H1 (cell line): ENCODE data around the gene QRSL1. TPM values are rescaled to one million over a fixed set of nuclear protein-coding genes. Genes with fewer than 3 reads are reported as not detected.

ENCODE experiments used
- CTCF ChIA-PET: fragments of 300-600 bp; sonication (Branson Sonifier 250); formaldehyde crosslinking; loops from one replicate; lab custom pipeline; 2021; ENCODE audit not compliant: partially characterized antibody; lab: Charles Lee
- POLR2A ChIA-PET: fragments of 300-600 bp; sonication (Branson Sonifier 250); formaldehyde crosslinking; loops from one replicate; lab custom pipeline; 2021; ENCODE audit warnings: inconsistent platforms; ENCODE audit not compliant: partially characterized antibody; lab: Charles Lee
- DNase-seq, 2 experiments: peaks; one replicate each; pipeline versions ENCODE4 v3.0.0 to v3.0.0-alpha.2; 2010 to 2022; ENCODE audit warnings: low spot score in 2 of 2, low read depth in 1 of 2, mixed read lengths in 1 of 2
- FAIRE-seq: peaks from 2 replicates; lab custom pipeline; 2011; peaks lifted over from hg19 to GRCh38; lab: Jason Lieb, UNC
- H2AFZ ChIP-seq: 2 replicates; pipeline ENCODE4 v1.8.1; 2012; ENCODE audit warnings: low read length, inconsistent platforms
- H2AK5ac ChIP-seq: 2 replicates; pipeline ENCODE4 v1.6.1; 2013; ENCODE audit warnings: low read depth, low read length
- H2BK120ac ChIP-seq: replicated peaks from 2 replicates; pipeline ENCODE3; 2013; ENCODE audit warnings: low read depth, low read length, inconsistent platforms
- H2BK12ac ChIP-seq: 2 replicates; pipeline ENCODE4 v1.6.1; 2013; ENCODE audit warnings: low read depth, low read length
- H2BK15ac ChIP-seq: 2 replicates; pipeline ENCODE4 v1.6.1; 2013; ENCODE audit warnings: low read length
- H2BK20ac ChIP-seq: 2 replicates; pipeline ENCODE4 v1.6.1; 2013; ENCODE audit warnings: low read length
- H2BK5ac ChIP-seq: 2 replicates; pipeline ENCODE4 v1.6.1; 2013; ENCODE audit warnings: low read depth, low read length
- H3K14ac ChIP-seq: 2 replicates; pipeline ENCODE4 v1.6.1; 2013; ENCODE audit warnings: inconsistent platforms; ENCODE audit not compliant: insufficient read length
- H3K18ac ChIP-seq: 2 replicates; pipeline ENCODE4 v1.6.1; 2013; ENCODE audit warnings: low read length; ENCODE audit errors: extremely low read depth
- H3K23ac ChIP-seq: 2 replicates; pipeline ENCODE4 v1.6.1; 2013; ENCODE audit warnings: inconsistent platforms; ENCODE audit not compliant: insufficient read length
- H3K23me2 ChIP-seq: 2 replicates; pipeline ENCODE4 v1.6.1; 2013; ENCODE audit warnings: low read depth, low read length
- H3K27ac ChIP-seq: 2 replicates; pipeline ENCODE4 v1.6.1; 2011; ENCODE audit warnings: low read depth, low read length, inconsistent platforms
- H3K27me3 ChIP-seq, 4 experiments: replicated peaks in 1 of 4; 1 replicate in 1 of 4; 2 replicates in 3 of 4; pipeline versions ENCODE4 v1.6.1 to v1.8.1; 2011 to 2013; ENCODE audit warnings: low read length in 3 of 4, mild to moderate bottlenecking in 3 of 4, inconsistent platforms in 2 of 4, mixed read lengths in 2 of 4, moderate library complexity in 1 of 4; ENCODE audit not compliant: control insufficient read depth in 3 of 4, insufficient read depth in 3 of 4; ENCODE audit errors: extremely low read depth in 1 of 4
- H3K36me3 ChIP-seq, 4 experiments: 2 replicates each; pipeline versions ENCODE4 v1.6.1 to v1.8.1; 2011 to 2013; ENCODE audit warnings: mild to moderate bottlenecking in 4 of 4, low read length in 3 of 4, moderate library complexity in 2 of 4, control low read depth in 1 of 4, inconsistent platforms in 1 of 4; ENCODE audit not compliant: insufficient read depth in 4 of 4, control insufficient read depth in 2 of 4
- H3K4ac ChIP-seq: replicated peaks from 2 replicates; pipeline ENCODE3; 2013; ENCODE audit warnings: low read length, low read depth, mixed read lengths, inconsistent platforms; ENCODE audit not compliant: insufficient read length
- H3K4me1 ChIP-seq, 4 experiments: replicated peaks in 1 of 4; 1 replicate in 1 of 4; 2 replicates in 3 of 4; pipeline versions ENCODE4 v1.6.1 to v1.8.1; 2011 to 2013; ENCODE audit warnings: low read length in 3 of 4, inconsistent platforms in 2 of 4, mixed read lengths in 1 of 4; ENCODE audit not compliant: insufficient read depth in 4 of 4, control insufficient read depth in 3 of 4
- H3K4me2 ChIP-seq, 2 experiments: 2 replicates each; pipeline versions ENCODE4 v1.6.1 to v1.8.1; 2011 to 2013; ENCODE audit warnings: low read depth in 2 of 2, low read length in 2 of 2, control low read depth in 1 of 2, inconsistent platforms in 1 of 2, mild to moderate bottlenecking in 1 of 2; ENCODE audit not compliant: insufficient read depth in 1 of 2
- H3K4me3 ChIP-seq, 4 experiments: fragments of 200-600, 300-600 bp in 1 of 4; sonication (generic), shearing (Covaris generic), sonication (Bioruptor Twin) in 1 of 4; 2 replicates each; pipeline versions ENCODE4 v1.5.1 to v1.8.1; 2011 to 2016; ENCODE audit warnings: low read length in 4 of 4, low read depth in 3 of 4, control low read depth in 2 of 4, inconsistent platforms in 2 of 4, mild to moderate bottlenecking in 2 of 4, mixed read lengths in 1 of 4, moderate library complexity in 1 of 4; ENCODE audit not compliant: insufficient read depth in 2 of 4; ENCODE audit errors: extremely low read depth in 1 of 4
- H3K56ac ChIP-seq: replicated peaks from 2 replicates; pipeline ENCODE3; 2013; ENCODE audit warnings: low read depth, mild to moderate bottlenecking, mixed read lengths, low read length, inconsistent platforms; ENCODE audit not compliant: insufficient read length
- H3K79me1 ChIP-seq: 2 replicates; pipeline ENCODE4 v1.6.1; 2013; ENCODE audit warnings: low read depth, low read length, control low read depth
- H3K79me2 ChIP-seq, 2 experiments: 2 replicates each; pipeline versions ENCODE4 v1.6.1 to v1.8.1; 2012 to 2013; ENCODE audit warnings: low read length in 2 of 2, mild to moderate bottlenecking in 2 of 2, inconsistent platforms in 1 of 2; ENCODE audit not compliant: insufficient read depth in 2 of 2, control insufficient read depth in 1 of 2
- H3K9ac ChIP-seq, 4 experiments: replicated peaks in 1 of 4; 1 replicate in 1 of 4; 2 replicates in 3 of 4; pipeline versions ENCODE4 v1.6.1 to v1.8.1; 2011 to 2013; ENCODE audit warnings: low read depth in 3 of 4, low read length in 3 of 4, control low read depth in 2 of 4, mild to moderate bottlenecking in 2 of 4, moderate library complexity in 2 of 4, inconsistent platforms in 1 of 4; ENCODE audit errors: extremely low read depth in 1 of 4
- H3K9me3 ChIP-seq, 2 experiments: 2 replicates each; pipeline versions ENCODE4 v1.6.1 to v1.8.1; 2012 to 2013; ENCODE audit warnings: mild to moderate bottlenecking in 2 of 2, moderate library complexity in 2 of 2, control low read depth in 1 of 2, inconsistent platforms in 1 of 2, low read depth in 1 of 2, low read length in 1 of 2, mixed read lengths in 1 of 2; ENCODE audit not compliant: insufficient read depth in 2 of 2
- H4K20me1 ChIP-seq, 2 experiments: replicated peaks in 1 of 2; 2 replicates each; pipeline versions ENCODE3 to v1.8.1; 2011 to 2013; ENCODE audit warnings: inconsistent platforms in 2 of 2, low read length in 2 of 2, mild to moderate bottlenecking in 1 of 2; ENCODE audit not compliant: insufficient read depth in 2 of 2, control insufficient read depth in 1 of 2
- H4K5ac ChIP-seq: 2 replicates; pipeline ENCODE4 v1.6.1; 2013; ENCODE audit warnings: low read length, low read depth, mixed read lengths, inconsistent platforms; ENCODE audit not compliant: insufficient read length
- H4K8ac ChIP-seq: 2 replicates; pipeline ENCODE4 v1.8.0; 2013; ENCODE audit warnings: mild to moderate bottlenecking, moderate library complexity, low read length, inconsistent platforms; ENCODE audit not compliant: insufficient read depth; ENCODE audit errors: extremely low read depth
- H4K91ac ChIP-seq: replicated peaks from 2 replicates; pipeline ENCODE3; 2013; ENCODE audit warnings: low read length, mixed read lengths, inconsistent platforms; ENCODE audit not compliant: insufficient read length
- CREB1 ChIP-seq: IDR thresholded peaks from 2 replicates; pipeline ENCODE4 v1.6.1; 2012; ENCODE audit warnings: inconsistent platforms
- POLR2A ChIP-seq, 2 experiments: IDR thresholded peaks; 1 replicate in 1 of 2; 2 replicates in 1 of 2; pipeline ENCODE4 v1.6.1; 2011; ENCODE audit warnings: low read depth in 2 of 2, low read length in 2 of 2, mild to moderate bottlenecking in 2 of 2; ENCODE audit errors: control extremely low read depth in 1 of 2
- SP1 ChIP-seq: IDR thresholded peaks from 2 replicates; pipeline ENCODE4 v1.6.1; 2011; ENCODE audit warnings: low read depth, low read length
- USF2 ChIP-seq: IDR thresholded peaks from 2 replicates; pipeline ENCODE4 v1.6.1; 2011; ENCODE audit warnings: low read length, improper control_type of control experiment
- WGBS, 2 experiments: shearing (Covaris generic) in 1 of 2; methylation state at CpG; one replicate each; pipeline versions ENCODE4 v1.1.6 to v1.1.7; 2013 to 2015; ENCODE audit warnings: low lambda C conversion rate in 2 of 2, mixed read lengths in 2 of 2, inconsistent platforms in 1 of 2, low coverage in 1 of 2, missing lambda C conversion rate in 1 of 2; ENCODE audit not compliant: insufficient replicate concordance in 2 of 2, insufficient coverage in 1 of 2, insufficient read length in 1 of 2; ENCODE audit errors: extremely low coverage in 1 of 2, missing lambda C conversion rate in 1 of 2; 5-methylcytosine and 5-hydroxymethylcytosine counted together
- polyA plus RNA-seq, 7 experiments: library from polyadenylated mRNA; depleted of rRNA in 3 of 7; stranded (reverse) in 5 of 7; unstranded in 2 of 7; fragments of >200 nt in 5 of 7; fragments of 200-250 nt in 2 of 7; gene quantifications; 1 replicate in 5 of 7; 2 replicates in 1 of 7; 4 replicates in 1 of 7; pipeline versions ENCODE4 v1.2.1 to v1.2.3, GENCODE V29; 2011 to 2013; ENCODE audit warnings: missing spikeins in 2 of 7, mixed read lengths in 2 of 7
- total RNA-seq: library from RNA; stranded (reverse); fragmentation: NEBNext Ultra II Directional; extraction: Animal tissue kit (Norgen Biotek cat#: 25700); gene quantifications from 2 replicates; pipeline ENCODE4 v1.2.1, GENCODE V29; 2021

QRSL1 gene
- total and polyA plus RNA-seq, 2 of the 8 experiments (the other 6 are each of a cell fraction or from before 2014, with no cell fraction given): 7.8 to 22.2 TPM

GRCh38 chr6:106630366-106630765 is 988 bp downstream of the QRSL1 start:
- no peak overlapping the region for H3K14ac ChIP-seq
- H3K79me2 ChIP-seq: peaks cover 8 to 64% of the 10 kb centered on the region in 2 experiments
- H4K20me1 ChIP-seq: no peaks in the 10 kb centered on the region
- no peak overlapping the region for H3K56ac ChIP-seq
- H4K8ac ChIP-seq: no peak overlapping the region
- no peak overlapping the region for H2BK20ac ChIP-seq
- H3K4ac ChIP-seq: no peak overlapping the region
- no peak overlapping the region for H3K27ac ChIP-seq
- H2BK15ac ChIP-seq: no peak overlapping the region
- CTCF ChIA-PET: interaction anchor here (0.7 to 1.6 kb wide), 4 partner anchors 9 to 349 kb away, joined by 3 to 5 read pairs (median 4); no protein-coding TSS in a partner anchor
- H3K79me1 ChIP-seq: peaks cover 9% of the 10 kb centered on the region; the same call in 1 of the 2 replicates
- H3K18ac ChIP-seq: no peak overlapping the region
- H2BK5ac ChIP-seq: no peak overlapping the region
- no peaks in the 10 kb centered on the region; a peak in 1 of 7 replicates for H3K27me3 ChIP-seq
- peak overlapping the region; percentile 70 to 81 for H3K4me2 ChIP-seq
- no peak overlapping the region for H2AFZ ChIP-seq
- H3K4me3 ChIP-seq: peak overlapping the region; percentile 80 to 99 (median 94)
- no peak overlapping the region for H2AK5ac ChIP-seq
- no peak overlapping the region for H2BK12ac ChIP-seq
- H3K36me3 ChIP-seq: no peaks in the 10 kb centered on the region
- no peaks in the 10 kb centered on the region for H3K9me3 ChIP-seq
- no peaks in the 10 kb centered on the region; the same call in none of the 2 replicates for H3K23me2 ChIP-seq
- POLR2A ChIA-PET: interaction anchor here (0.8 to 1.5 kb wide), 4 partner anchors 10 to 344 kb away, joined by 3 to 5 read pairs (median 4); partner anchors contain the start of gene CD24
- no peak overlapping the region for H4K91ac ChIP-seq
- no peak overlapping the region for H4K5ac ChIP-seq
- FAIRE-seq: no peak
- H3K23ac ChIP-seq: no peak overlapping the region
- TF ChIP-seq SP1 (no peak), POLR2A (IDR thresholded peaks at IDR 0.05; ENCODE audit: control extremely low read depth in 1 of 2, low read depth in 2 of 2, low read length in 2 of 2) (no peak), CREB1 (no peak), USF2 (no peak)
- TF ChIP-seq, all 59 proteins: peak for 0
- WGBS, 2 experiments: 79% methylated on average over 5 of the region's 5 CpGs; no CpG with 5 or more reads in 1 of the 2 experiments
- DNase-seq: no peak
- Histone ChIP-seq H3K4me1 (peaks cover 2 to 10% (median 5%) of the 10 kb centered on the region in 4 experiments; a peak in 6 of 7 replicates), H2BK120ac (no peak overlapping the region), H3K9ac (peak overlapping the region in 1 of 4 experiments; percentile 57; a peak in 2 of 7 replicates)
